Activated T-helper 9 cell treated with anti-CD3 and anti-CD28 coated beads, Interleukin-2, amount 50 U/mL, for 16 hours (primary cell): ENCODE measurements around the gene ACTRT3.
A peak's percentile ranks its signal among the peaks of the same experiment; 100 is the strongest.

Source experiments
- DNase-seq: peaks from one replicate; pipeline ENCODE4 v3.0.0-alpha.2; 2020; ENCODE audit warnings: low read depth

The ACTRT3 gene

GRCh38 chr3:169769287-169770181, at the start of gene ACTRT3:
TSS of gene ACTRT3 (minus strand) at chr3:169769561. CDS start at chr3:169769520, 41 bp downstream.
- DNase-seq = peak; percentile 51

GRCh38 chr3:169818316-169818715, 49.0 kb upstream of the ACTRT3 start:
- no peak for DNase-seq

GRCh38 chr3:169815590-169816150, 46.3 kb upstream of the ACTRT3 start:
- DNase-seq = no peak

DNA sequence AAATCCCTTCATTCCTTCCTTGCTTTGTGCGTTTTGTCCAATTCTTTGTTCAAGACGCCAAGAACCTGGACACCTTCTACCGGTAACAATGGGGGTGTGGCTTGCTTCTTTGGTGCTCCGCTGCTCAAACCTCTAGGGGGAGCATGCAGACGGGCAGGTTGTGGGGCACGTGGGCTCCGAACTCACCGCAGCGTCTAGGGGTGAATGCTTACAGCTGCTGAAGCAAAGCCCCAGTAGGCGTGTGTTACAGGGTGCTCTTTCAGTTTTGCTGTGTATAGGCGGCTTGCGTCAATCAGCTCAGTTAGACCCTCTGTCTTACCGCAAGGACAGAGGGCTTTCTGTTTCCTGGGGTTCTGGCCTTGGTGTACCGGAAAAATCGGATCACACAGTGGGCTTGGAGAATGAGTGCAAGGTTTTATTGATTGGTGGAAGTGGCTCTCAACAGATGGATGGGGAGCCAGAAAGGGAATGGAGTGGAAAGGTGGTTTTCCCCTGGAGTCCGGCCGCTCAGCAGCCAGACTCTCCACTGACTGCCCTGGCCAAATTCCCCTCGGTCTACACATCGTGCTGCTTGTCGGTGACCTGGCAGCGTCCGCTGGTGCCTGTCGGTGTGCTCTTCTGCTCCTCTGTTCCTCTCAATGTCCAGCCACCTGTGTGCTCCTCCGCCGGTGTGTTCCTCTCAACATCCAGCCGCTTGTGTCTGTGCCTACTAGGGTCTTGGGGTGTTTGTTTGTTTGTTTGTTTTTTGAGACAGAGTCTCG, 44.6 kb upstream of the ACTRT3 start:
- DNase-seq = peak; percentile 68

GRCh38 chr3:169813278-169813677, 43.9 kb upstream of the ACTRT3 start:
- DNase-seq = no peak

- peak; percentile 60 for DNase-seq
Observed at GRCh38 chr3:169812332-169813235, 43.2 kb upstream of the ACTRT3 start, which contains the start of the genes LRRC34 and LRRIQ4. TSS of gene LRRC34 (minus strand) at chr3:169812904. CDS start at chr3:169812548, 356 bp downstream. TSS of gene LRRIQ4 (plus strand) at chr3:169812870. CDS start at chr3:169821922, 9,052 bp downstream.

- no peak for DNase-seq
Observed at GRCh38 chr3:169811631-169812331, 42.4 kb upstream of the ACTRT3 start.

DNA sequence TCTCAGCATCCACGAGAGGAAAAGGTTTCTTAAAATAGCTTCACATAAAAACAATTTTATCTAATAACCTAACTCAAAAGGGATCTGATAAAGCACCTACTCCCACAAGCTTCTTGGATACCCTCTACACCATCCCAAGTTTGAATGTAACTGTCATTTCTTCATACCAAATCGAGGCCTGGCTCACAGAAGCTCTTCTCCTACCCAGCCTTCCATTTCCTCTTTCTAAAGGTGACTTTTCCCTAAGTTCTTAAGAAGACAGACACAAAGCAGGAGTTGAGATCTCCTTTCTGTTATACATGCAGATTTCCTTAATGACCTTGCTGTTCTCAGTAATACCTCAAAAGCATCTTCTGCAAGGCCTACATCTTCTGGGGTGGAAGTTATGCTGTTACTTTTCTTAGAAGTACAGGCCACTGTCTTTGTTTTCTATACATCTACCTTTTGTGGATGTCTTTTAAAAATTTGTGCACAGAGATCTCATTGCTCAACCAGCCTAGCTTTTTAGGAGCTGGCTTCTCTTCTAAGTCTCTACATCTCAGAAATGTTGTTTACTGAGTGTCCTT, 40.0 kb upstream of the ACTRT3 start:
- DNase-seq = no peak

- no peak for DNase-seq
Observed at GRCh38 chr3:169804681-169805080, 35.3 kb upstream of the ACTRT3 start.

DNA sequence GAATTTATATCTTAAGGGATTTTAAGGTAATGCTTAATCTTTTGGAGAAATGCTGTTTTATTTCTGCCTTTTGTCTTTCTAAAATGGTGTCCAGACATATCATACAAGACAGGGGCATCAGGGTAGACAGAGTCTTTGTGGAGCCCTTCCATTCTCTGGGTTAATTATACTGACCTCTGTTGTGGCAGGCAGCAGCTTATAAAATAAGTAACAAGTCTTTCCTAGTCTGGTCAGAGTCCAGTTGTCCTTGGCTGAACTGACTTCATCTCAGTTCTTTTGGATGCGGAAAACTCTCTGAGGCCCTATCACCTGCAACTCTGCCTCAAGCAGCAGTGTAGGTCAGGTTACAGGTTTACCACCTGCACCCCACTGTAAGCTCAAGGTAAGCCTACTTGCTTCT, 23.0 kb upstream of the ACTRT3 start:
- no peak for DNase-seq

DNA sequence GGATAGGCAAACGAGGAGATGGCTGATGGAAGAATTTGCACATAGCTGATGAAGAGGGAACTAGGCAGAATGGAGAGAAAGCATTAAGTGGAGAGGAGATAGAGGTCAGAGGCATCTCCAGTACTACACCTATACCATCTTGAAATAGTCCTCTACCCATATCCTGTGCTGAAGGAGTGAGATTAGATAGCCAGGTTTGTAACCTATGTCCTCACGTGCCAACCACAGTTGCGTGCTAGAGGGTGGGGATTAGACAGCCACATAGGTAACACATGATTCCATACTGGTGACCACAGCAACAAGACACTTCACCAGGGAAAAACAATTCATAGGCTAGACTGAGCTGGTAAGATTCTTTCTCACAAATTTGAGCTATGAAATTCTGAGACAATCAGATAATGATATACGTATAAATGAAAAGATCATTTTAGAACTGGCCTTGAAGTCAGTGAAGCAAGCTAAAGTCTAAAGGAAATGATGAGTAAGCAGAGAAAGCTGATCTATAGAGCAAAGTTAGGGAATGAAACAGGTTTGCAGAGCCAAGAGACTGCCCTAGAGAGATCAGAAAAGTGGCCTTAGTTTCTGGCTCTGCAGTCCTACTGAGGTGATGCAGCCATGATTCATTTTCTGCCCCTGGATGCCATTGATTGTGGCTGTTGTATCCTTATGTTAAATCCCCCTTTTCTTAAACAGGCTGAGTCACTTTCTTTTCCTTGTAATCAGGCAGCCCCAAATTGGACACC, 21.5 kb upstream of the ACTRT3 start:
- no peak for DNase-seq

DNA sequence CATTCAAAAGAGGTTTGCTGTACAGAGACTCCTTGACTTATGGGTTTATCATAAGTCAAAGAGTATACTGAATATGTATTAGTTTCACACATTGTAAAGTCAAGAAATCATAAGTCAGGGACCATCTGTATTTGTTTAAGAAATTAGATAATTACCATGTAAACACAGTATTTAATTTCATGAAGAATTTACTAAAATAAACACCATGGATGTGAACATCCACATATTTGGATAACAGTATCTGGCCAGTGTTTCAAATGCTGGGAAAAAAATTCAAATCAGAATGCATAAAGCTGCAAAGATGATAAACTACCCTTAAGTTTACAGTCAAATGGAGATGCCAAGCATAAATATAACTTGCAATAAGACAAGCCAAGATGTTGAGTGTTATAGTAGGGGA, 20.9 kb upstream of the ACTRT3 start:
- DNase-seq = no peak

DNA sequence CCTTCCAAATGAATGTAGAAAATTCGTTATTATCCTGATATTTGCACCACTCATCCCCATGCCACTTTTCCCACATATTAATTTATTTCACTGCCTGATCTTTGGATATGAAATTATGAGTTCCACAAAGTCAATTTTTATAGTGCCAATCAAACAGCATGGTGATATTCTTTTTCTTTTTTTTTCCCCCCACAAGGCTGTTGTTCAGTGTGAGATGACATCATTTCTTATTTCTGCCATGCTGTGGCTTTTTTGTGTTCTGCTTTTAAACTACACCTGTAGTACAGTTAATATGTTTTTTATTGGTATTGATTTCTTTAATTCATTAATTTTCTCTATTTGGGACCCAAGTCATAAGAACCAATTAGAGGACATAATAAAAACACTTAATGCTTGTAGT, 18.4 kb upstream of the ACTRT3 start:
- DNase-seq = no peak

GRCh38 chr3:169787120-169787519, 17.8 kb upstream of the ACTRT3 start:
- DNase-seq = no peak

GRCh38 chr3:169781209-169781855, 12.0 kb upstream of the ACTRT3 start:
- DNase-seq = no peak

- no peak for DNase-seq
Observed at GRCh38 chr3:169780742-169781141, 11.4 kb upstream of the ACTRT3 start.

GRCh38 chr3:169777822-169778221, 8.5 kb upstream of the ACTRT3 start:
- no peak for DNase-seq

DNA sequence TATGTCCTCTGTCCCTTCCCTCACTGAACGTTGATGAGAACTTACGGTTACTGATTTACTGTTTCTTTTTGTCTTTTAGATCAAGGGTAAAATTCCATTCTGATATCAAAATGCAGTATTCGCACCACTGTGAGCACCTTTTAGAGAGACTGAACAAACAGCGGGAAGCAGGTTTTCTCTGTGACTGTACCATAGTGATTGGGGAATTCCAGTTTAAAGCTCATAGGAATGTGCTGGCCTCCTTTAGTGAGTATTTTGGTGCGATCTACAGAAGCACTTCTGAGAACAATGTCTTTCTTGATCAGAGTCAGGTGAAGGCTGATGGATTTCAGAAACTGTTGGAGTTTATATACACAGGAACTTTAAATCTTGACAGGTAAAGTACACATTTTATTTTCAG, 4.8 kb upstream of the ACTRT3 start:
- DNase-seq = no peak
